Bronchial epithelial cell (primary cell): ENCODE measurements around the gene CBLN4. TPM values are rescaled to one million over a fixed set of nuclear protein-coding genes. Genes with fewer than 3 reads are reported as not detected.
A peak's percentile ranks its signal among the peaks of the same experiment; 100 is the strongest.

Source experiments
- DNase-seq: peaks from one replicate; pipeline ENCODE4 v3.0.0-alpha.2; 2010; ENCODE audit warnings: low read depth
- FAIRE-seq: peaks from 2 replicates; lab custom pipeline; 2011; peaks lifted over from hg19 to GRCh38; lab: Jason Lieb, UNC
- H3K27me3 ChIP-seq: 2 replicates; pipeline ENCODE4 v1.5.1; 2011; ENCODE audit warnings: low read length; ENCODE audit not compliant: control insufficient read depth, insufficient read depth
- H3K36me3 ChIP-seq: 2 replicates; pipeline ENCODE4 v1.5.1; 2011; ENCODE audit warnings: low read length; ENCODE audit not compliant: control insufficient read depth, insufficient read depth
- H3K4me3 ChIP-seq: 2 replicates; pipeline ENCODE4 v1.5.1; 2011; ENCODE audit warnings: mild to moderate bottlenecking, low read depth, low read length, control low read depth
- total RNA-seq: library from RNA; depleted of rRNA; stranded (reverse); fragments of >200 nt; gene quantifications from 2 replicates; pipeline ENCODE4 v1.2.1, GENCODE V29; 2014
- TF ChIP-seq, protein P1 (sequence below): IDR thresholded peaks from 2 replicates; pipeline ENCODE4 v1.5.1; 2011; ENCODE audit warnings: mild to moderate bottlenecking, moderate library complexity, low read length, control low read depth, inconsistent platforms; ENCODE audit not compliant: insufficient read depth, severe bottlenecking

CBLN4 gene
- total RNA-seq, 1 donor from 2014 or later = not detected

DNA sequence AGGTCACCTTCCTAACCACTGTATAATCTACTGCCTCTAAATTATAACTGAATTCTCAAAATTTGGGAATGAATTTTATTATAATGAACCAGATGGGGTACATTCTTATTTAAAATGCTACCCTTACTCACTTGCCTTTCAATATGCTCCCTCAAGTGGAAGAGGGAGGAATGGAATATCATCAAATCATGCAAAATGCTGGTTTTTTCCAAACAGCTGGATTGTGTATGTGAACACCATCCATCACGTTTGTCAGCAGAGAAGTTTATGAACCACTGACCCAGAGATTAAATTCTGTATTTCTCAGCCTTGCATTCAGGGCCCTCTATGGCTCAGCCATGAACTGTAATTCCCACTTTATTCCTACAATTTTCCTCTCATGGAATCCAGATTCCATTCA lies 40.5 kb downstream of the CBLN4 start:
- DNase-seq (no peak), FAIRE-seq (no peak)
- Histone ChIP-seq H3K4me3 (no peak overlapping the region), H3K36me3 (no peaks in the 10 kb centered on the region), H3K27me3 (no peaks in the 10 kb centered on the region)
- TF ChIP-seq, protein P1, sequence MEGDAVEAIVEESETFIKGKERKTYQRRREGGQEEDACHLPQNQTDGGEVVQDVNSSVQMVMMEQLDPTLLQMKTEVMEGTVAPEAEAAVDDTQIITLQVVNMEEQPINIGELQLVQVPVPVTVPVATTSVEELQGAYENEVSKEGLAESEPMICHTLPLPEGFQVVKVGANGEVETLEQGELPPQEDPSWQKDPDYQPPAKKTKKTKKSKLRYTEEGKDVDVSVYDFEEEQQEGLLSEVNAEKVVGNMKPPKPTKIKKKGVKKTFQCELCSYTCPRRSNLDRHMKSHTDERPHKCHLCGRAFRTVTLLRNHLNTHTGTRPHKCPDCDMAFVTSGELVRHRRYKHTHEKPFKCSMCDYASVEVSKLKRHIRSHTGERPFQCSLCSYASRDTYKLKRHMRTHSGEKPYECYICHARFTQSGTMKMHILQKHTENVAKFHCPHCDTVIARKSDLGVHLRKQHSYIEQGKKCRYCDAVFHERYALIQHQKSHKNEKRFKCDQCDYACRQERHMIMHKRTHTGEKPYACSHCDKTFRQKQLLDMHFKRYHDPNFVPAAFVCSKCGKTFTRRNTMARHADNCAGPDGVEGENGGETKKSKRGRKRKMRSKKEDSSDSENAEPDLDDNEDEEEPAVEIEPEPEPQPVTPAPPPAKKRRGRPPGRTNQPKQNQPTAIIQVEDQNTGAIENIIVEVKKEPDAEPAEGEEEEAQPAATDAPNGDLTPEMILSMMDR = no peak

DNA sequence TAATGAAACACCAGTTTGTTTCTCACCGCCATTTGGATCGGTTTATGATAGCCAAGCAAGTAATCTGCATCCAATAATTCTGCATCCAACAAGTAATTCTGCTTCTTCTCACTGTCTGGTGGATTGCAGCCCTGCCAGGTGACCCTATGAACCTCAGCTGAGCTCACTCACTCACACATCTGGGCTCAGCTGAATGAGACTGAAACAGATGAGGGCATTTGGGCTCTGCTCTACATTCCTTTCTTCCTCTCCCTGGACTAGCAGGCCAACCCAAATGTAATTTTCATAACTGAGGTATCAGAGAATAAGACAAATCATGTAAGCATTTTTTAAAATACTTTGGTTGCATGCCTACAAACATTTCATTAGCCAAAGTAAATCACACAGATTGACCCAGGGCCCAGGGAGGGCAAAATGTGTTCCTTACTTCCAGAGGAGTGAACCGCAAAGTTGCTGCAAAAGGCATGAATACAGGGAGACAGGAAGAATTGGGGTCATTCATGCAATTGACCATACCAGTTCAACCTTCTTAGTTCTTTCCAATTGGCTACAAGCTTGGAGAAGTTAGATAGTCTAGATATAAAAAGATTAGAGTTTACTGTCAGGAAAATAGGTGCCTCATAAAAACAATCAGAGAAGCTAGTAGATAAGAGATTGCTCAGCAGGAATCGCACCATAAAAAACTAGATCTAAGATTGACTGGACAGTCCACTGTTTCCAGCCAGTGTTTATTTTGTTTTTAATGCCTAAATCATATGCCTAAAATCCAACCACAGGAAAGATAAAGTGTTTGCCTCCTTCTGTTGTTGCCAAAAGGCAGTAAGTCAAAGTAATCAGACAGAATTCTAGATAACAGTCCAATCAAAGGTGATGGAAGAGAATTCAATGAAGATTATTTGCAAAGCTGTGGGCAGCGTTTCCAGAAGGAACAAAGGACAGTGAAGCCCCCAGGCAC lies 43.7 kb downstream of the CBLN4 start:
- Histone ChIP-seq H3K27me3 (no peaks in the 10 kb centered on the region), H3K4me3 (no peak overlapping the region), H3K36me3 (no peaks in the 10 kb centered on the region)
- TF ChIP-seq, protein P1 = no peak
- DNase-seq (no peak), FAIRE-seq (no peak)

- DNase-seq (peak; percentile 85), FAIRE-seq (no peak)
- TF ChIP-seq, protein P1 = no peak
- Histone ChIP-seq H3K4me3 (no peak overlapping the region), H3K27me3 (no peaks in the 10 kb centered on the region), H3K36me3 (no peaks in the 10 kb centered on the region)
Observed at GRCh38 chr20:55953201-55953600, 52.1 kb downstream of the CBLN4 start.

GRCh38 chr20:55947701-55948100 lies 57.6 kb downstream of the CBLN4 start:
- DNase-seq = peak; percentile 66
- Histone ChIP-seq H3K36me3 (no peaks in the 10 kb centered on the region), H3K4me3 (no peak overlapping the region), H3K27me3 (no peaks in the 10 kb centered on the region)
- FAIRE-seq = no peak
- TF ChIP-seq, protein P1 = no peak

Other genes with a start within 250 kb of the CBLN4 start
- gene MC3R, start 243.2 kb upstream of the CBLN4 start, total RNA-seq = not detected in 2 replicates